ENCODE data around the gene SECISBP2.

DNA sequence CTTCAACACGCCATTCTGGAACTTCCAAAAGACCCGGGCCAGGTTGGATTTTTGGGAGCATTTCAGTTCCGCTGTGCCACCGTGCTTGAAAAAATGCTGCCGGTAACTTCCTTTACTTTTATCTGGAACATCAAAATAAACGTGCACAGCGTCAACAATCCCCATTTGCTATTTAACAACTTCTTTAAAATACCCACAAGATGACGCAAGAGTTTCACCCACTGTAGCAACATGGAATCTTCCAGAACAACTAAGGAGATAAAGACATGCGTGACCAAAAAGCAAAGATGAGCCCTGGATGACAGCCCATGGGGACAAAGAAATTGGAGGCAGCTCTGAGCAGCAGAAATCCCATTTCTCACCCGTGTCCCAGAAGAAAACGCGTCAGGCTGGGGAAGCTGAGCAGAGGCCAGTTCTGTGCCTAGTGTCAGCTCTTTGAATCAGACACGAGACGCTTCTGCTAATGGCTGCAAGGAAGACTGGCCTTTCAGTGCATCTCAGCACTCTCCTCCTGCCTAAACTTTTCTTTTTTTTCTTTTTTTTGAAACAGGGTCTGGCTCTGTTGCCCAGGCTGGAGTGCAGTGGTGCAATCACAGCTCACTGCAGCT, 61.3 kb downstream of the SECISBP2 start:
- TF ChIP-seq, protein P1, sequence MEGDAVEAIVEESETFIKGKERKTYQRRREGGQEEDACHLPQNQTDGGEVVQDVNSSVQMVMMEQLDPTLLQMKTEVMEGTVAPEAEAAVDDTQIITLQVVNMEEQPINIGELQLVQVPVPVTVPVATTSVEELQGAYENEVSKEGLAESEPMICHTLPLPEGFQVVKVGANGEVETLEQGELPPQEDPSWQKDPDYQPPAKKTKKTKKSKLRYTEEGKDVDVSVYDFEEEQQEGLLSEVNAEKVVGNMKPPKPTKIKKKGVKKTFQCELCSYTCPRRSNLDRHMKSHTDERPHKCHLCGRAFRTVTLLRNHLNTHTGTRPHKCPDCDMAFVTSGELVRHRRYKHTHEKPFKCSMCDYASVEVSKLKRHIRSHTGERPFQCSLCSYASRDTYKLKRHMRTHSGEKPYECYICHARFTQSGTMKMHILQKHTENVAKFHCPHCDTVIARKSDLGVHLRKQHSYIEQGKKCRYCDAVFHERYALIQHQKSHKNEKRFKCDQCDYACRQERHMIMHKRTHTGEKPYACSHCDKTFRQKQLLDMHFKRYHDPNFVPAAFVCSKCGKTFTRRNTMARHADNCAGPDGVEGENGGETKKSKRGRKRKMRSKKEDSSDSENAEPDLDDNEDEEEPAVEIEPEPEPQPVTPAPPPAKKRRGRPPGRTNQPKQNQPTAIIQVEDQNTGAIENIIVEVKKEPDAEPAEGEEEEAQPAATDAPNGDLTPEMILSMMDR (IDR thresholded peaks at IDR 0.05; ENCODE audit: low read depth, low read length, missing input control) = no peak
- no peak for TF ChIP-seq JUND (IDR thresholded peaks at IDR 0.05)
- TF ChIP-seq, protein P2, sequence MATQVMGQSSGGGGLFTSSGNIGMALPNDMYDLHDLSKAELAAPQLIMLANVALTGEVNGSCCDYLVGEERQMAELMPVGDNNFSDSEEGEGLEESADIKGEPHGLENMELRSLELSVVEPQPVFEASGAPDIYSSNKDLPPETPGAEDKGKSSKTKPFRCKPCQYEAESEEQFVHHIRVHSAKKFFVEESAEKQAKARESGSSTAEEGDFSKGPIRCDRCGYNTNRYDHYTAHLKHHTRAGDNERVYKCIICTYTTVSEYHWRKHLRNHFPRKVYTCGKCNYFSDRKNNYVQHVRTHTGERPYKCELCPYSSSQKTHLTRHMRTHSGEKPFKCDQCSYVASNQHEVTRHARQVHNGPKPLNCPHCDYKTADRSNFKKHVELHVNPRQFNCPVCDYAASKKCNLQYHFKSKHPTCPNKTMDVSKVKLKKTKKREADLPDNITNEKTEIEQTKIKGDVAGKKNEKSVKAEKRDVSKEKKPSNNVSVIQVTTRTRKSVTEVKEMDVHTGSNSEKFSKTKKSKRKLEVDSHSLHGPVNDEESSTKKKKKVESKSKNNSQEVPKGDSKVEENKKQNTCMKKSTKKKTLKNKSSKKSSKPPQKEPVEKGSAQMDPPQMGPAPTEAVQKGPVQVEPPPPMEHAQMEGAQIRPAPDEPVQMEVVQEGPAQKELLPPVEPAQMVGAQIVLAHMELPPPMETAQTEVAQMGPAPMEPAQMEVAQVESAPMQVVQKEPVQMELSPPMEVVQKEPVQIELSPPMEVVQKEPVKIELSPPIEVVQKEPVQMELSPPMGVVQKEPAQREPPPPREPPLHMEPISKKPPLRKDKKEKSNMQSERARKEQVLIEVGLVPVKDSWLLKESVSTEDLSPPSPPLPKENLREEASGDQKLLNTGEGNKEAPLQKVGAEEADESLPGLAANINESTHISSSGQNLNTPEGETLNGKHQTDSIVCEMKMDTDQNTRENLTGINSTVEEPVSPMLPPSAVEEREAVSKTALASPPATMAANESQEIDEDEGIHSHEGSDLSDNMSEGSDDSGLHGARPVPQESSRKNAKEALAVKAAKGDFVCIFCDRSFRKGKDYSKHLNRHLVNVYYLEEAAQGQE (IDR thresholded peaks at IDR 0.05) = no peak
- no peak for TF ChIP-seq TAF1 (conservative IDR thresholded peaks at IDR 0.05)
- TF ChIP-seq, protein P3, sequence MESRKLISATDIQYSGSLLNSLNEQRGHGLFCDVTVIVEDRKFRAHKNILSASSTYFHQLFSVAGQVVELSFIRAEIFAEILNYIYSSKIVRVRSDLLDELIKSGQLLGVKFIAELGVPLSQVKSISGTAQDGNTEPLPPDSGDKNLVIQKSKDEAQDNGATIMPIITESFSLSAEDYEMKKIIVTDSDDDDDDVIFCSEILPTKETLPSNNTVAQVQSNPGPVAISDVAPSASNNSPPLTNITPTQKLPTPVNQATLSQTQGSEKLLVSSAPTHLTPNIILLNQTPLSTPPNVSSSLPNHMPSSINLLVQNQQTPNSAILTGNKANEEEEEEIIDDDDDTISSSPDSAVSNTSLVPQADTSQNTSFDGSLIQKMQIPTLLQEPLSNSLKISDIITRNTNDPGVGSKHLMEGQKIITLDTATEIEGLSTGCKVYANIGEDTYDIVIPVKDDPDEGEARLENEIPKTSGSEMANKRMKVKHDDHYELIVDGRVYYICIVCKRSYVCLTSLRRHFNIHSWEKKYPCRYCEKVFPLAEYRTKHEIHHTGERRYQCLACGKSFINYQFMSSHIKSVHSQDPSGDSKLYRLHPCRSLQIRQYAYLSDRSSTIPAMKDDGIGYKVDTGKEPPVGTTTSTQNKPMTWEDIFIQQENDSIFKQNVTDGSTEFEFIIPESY (IDR thresholded peaks at IDR 0.05) = no peak
- no peak for TF ChIP-seq EGR1 (IDR thresholded peaks at IDR 0.05; ENCODE audit: low read depth in 2 of 2)
- no peak for TF ChIP-seq RXRA (IDR thresholded peaks at IDR 0.05)
- no peak for TF ChIP-seq YY1 (IDR thresholded peaks at IDR 0.05)
- TF ChIP-seq SP1 (IDR thresholded peaks at IDR 0.05) = no peak
- TF ChIP-seq, protein P4, sequence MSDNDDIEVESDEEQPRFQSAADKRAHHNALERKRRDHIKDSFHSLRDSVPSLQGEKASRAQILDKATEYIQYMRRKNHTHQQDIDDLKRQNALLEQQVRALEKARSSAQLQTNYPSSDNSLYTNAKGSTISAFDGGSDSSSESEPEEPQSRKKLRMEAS (IDR thresholded peaks at IDR 0.05) = no peak
- TF ChIP-seq, protein P5, sequence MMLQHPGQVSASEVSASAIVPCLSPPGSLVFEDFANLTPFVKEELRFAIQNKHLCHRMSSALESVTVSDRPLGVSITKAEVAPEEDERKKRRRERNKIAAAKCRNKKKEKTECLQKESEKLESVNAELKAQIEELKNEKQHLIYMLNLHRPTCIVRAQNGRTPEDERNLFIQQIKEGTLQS (IDR thresholded peaks at IDR 0.05) = no peak
- TF ChIP-seq GABPA (IDR thresholded peaks at IDR 0.05 in 1 of 2, conservative IDR thresholded peaks at IDR 0.05 in 1 of 2) = no peak

Data from liver (tissue), 3 donors.